HG03442 (cell line): ENCODE data around the gene SBF2.
"Not testable (repeated sequence)": the region's sequence is repeated elsewhere in the genome, so short reads cannot be mapped to it uniquely, and the experiment has no call there.

Source experiments
- ATAC-seq: cut with Tn5 transposase; IDR thresholded peaks from one replicate; pipeline ENCODE4 v1.9.1; 2021; ENCODE audit warnings: mild to moderate bottlenecking, moderate library complexity; ENCODE audit not compliant: unreplicated experiment

Gene SBF2

GRCh38 chr11:10075141-10075540 lies 218.9 kb downstream of the SBF2 start:
- ATAC-seq, result no peak

- no peak for ATAC-seq
These were observed 221.2 kb downstream of the SBF2 start for GRCh38 chr11:10072841-10073240.

- ATAC-seq, result no peak
These were observed 221.9 kb downstream of the SBF2 start for GRCh38 chr11:10072142-10072541.

- no peak for ATAC-seq
These were observed 226.3 kb downstream of the SBF2 start for GRCh38 chr11:10067629-10068300.

DNA sequence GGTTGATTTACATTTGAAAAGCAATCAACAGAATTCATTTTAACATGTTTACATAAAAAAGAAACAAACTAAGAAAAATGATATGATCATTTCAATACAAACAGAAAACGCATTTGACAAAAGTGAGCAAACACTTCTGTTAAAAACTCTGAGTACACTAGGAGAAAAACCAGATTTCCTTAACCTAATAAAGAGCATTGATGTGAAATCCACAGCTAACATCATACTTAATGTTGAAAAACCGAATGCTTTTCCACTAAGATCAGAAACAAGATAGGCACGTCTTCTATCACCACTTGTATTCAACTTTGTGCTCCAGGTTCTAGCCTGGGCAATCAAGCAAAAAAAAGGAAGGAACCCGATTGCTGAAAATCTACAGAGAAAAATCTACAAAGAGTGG lies 227.6 kb downstream of the SBF2 start:
- no peak for ATAC-seq

DNA sequence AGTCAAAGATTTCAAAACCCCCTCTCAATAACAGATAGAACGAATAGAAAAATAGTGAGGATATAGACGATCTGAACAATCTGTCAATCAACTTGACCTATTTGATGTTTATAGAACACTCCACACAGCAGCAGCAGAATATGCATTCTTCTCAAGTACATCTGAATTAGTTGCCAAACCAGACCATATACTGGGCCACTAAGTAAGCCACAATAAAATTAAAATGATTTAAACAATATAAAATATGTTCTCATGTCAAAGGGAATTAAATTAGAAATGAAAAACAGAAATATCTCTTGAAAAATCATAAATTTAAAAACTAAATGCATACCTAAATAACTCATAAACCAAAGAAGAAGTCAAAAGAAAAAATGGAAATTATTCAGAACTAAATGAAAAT lies 229.2 kb downstream of the SBF2 start:
- ATAC-seq, result no peak

DNA sequence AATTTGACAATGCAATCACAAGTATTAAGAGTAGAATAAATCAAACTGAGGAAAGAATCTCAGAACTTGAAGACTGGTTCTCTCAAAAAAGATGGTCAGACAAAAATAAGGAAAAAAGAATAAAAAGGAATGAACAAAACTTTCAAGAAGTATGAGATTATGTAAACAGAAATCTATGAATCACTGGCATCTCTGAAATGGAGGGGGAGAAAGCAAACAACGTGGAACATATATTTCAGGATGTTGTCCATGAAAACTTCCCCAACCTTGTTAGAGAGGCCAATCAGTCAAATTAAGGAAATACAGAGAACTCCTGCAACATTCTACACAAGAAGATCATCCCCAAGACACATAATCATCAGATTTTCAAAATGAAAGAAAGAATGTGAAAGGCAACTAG lies 235.7 kb downstream of the SBF2 start:
- no peak for ATAC-seq

- no peak for ATAC-seq
These were observed 242.0 kb downstream of the SBF2 start for GRCh38 chr11:10051868-10052586.

GRCh38 chr11:10050561-10050960 lies 243.5 kb downstream of the SBF2 start:
- no peak for ATAC-seq

DNA sequence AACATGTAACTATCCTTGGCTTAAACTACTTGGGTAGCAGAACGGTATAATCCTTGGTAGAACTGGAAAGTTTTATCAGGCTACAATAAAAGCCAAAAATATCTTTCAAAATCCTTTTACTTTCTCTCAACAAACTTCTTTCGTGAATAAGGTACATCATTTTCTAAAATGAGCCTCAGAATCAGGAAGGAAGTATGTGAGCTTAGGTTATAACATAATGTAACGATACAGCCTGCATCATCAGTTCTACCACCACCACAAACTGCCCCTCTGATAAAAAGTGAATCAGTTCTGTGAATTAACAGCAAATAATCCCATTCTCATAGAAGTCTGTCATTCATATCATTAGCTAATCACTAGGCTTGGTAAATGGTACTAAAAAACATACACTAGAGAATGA lies 244.3 kb downstream of the SBF2 start:
- no peak for ATAC-seq

DNA sequence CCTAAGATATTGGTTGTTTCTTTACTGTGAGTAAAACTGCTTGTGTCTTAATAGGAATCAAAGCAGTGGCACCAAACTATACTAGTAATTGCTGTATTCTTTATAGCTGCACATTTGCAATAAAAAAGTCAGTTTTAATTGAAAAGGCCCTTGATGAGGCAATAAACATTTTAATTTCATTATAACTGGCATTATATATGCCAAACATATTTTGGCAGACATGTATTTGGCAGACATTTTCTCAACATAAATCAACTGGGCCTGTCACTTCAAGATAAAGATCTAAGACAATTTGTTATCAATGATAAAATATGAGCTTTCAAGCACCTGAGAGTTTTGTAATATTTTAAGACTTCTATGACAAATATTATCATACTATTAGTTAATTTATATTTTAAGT lies 245.7 kb downstream of the SBF2 start:
- no peak for ATAC-seq

DNA sequence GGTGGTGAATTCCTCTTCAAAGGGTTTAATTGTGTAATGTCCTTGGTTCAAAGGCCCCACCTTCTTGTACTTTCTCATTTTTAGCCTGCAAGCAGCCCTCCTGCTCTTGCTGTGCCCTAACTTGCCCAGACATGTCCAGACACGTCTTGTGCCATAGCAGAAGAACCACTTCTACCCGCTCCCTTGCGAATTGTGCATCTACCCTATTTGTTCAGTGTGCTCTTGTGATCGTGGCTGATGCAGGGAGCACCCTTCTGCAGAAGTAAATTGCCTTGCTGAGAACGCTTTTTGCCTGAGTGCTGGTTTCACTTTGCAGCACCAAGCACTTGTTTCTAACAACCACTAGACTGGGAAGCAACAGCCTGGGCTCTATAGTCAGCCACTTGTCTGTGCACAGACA lies 249.4 kb downstream of the SBF2 start:
- no peak for ATAC-seq

DNA sequence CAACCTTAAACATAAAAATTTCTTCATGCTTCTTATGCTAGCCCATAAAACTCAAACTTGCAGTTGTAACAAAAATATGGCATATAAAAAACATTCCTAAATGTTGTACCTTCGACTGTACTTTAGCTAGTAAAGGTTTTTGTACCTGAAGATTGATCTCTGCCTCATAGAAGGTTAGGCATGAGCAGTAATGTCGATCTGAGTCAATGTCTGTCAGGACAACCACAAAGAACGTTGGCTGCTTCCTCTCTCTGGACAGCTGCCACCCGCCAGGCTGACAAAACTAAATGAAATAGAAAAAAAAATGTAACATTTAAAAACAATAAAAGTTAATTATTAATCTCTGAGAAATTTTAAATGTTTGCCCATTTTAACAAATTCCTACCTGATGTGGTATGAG lies 251.3 kb downstream of the SBF2 start:
- no peak for ATAC-seq

- no peak for ATAC-seq
These were observed 252.1 kb downstream of the SBF2 start for GRCh38 chr11:10041748-10042446.

- ATAC-seq, result no peak
These were observed 252.7 kb downstream of the SBF2 start for GRCh38 chr11:10041332-10041731.

DNA sequence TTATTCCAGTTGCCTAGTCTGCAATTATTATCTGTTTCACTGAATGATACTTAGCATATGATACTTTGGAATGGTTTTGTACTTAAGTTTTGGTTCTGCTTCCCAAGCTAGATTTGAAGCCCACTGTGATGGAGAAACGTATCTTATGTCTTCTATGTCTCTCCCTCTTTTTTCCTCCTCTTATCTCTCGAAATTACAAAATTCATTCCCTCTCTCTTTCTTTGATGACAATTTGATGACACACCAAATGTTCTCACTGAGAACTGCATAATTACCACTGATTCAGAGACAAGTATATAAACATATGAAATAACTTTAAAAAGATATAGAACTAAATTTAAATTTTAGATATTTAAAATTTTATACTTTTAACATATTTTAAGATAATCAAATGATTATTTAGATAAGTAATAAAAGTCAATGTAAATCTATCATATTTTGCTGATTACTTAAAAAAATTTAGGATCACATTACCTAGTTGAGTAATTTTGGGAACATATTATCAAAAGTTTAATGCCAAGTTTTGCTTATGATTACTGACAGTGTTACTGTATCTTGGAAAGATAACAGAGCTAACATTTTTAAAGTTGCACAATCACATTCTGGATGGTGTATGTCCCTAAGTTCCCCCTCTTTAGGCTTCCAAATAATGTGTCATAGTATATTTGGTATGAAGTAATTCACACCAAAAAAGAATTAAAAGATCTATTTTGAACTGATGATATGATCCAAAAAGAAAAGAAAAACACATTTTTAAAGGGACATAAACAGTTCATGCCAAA lies 255.3 kb downstream of the SBF2 start:
- no peak for ATAC-seq

GRCh38 chr11:10035932-10036331 lies 258.1 kb downstream of the SBF2 start:
- not testable (repeated sequence) for ATAC-seq

DNA sequence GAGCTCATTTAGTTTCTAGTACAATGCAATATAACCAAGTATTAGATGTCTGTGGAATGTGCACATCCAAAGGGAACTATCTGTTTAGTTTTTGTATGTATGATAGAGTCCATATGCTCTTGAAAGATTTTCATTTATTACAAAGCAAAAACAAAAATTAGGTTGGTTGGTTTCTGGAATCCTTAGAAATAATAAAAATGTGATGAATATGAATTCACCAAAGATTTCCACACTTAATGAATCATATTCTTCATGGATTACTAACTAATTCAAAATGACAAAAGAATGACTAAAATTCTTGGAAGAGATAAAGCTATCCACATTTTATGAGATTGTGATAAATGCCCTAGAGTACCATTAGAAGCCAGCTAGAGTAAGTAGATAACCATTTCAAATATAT lies 261.1 kb downstream of the SBF2 start:
- ATAC-seq, result no peak

DNA sequence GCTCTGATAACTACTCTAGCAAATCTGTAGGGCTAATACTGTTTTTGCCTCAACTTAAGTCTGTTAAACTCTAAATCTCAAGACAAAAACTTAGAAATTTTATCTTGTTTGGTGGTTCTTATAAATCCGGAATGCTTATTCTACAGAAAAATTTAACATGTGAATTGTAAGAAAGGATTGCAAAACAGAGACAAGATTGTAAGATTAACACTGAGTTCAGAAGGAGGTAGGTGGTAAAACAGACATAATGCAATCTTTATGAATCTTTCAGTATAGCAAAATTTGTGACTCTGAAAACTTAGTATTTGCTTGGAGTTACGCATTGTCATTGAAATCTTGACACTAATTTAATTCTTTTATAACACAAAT lies 263.9 kb downstream of the SBF2 start:
- no peak for ATAC-seq

- no peak for ATAC-seq
These were observed 264.5 kb downstream of the SBF2 start for GRCh38 chr11:10029386-10030121.

DNA sequence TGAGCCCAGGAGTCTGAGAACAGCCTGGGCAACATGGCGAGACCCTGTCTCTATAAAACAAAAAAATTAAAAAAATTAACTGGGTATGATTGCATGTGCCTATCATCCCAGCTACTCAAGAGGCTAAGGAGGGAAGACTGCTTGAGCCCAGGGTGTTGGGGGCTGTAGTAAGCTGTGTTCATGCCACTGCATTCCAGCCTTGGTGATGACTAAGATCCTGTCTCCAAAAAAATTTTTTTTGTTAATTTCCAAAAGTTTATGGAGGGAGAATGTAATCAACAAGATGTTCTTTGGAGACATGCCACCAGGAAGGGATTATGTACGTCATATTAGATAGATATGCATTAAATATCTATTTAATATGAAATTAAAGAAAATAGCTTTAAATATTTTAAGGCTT lies 267.5 kb downstream of the SBF2 start:
- no peak for ATAC-seq
